ENCODE data around the gene LRRC28.

LRRC28 gene

GRCh38 chr15:99239545-99240198 lies 11.6 kb upstream of the LRRC28 start (continued):
- TF ChIP-seq ZSCAN5A (tag by site-specific recombination; IDR thresholded peaks at IDR 0.05) (no peak), ZNF830 (tag by site-specific recombination; IDR thresholded peaks at IDR 0.05; ENCODE audit: low read depth) (no peak), YY1 (tag by site-specific recombination; IDR thresholded peaks at IDR 0.05) (no peak), ZNF610 (tag by site-specific recombination; IDR thresholded peaks at IDR 0.05; ENCODE audit: borderline replicate concordance) (no peak), KLF7 (tag by site-specific recombination; IDR thresholded peaks at IDR 0.05; ENCODE audit: borderline replicate concordance) (no peak), ZNF394 (tag by site-specific recombination; IDR thresholded peaks at IDR 0.05; ENCODE audit: borderline replicate concordance) (no peak), ZNF629 (tag by site-specific recombination; IDR thresholded peaks at IDR 0.05) (0 out of 2 replicates have a peak, but pooled peaks have one; percentile 36), GLI2 (tag by site-specific recombination; IDR thresholded peaks at IDR 0.05; ENCODE audit: borderline replicate concordance, low read depth) (no peak), ZNF350 (tag by site-specific recombination; IDR thresholded peaks at IDR 0.05) (no peak), KLF1 (tag by site-specific recombination; IDR thresholded peaks at IDR 0.05) (no peak), ZNF140 (tag by site-specific recombination; IDR thresholded peaks at IDR 0.05) (no peak), ZNF426 (tag by site-specific recombination; IDR thresholded peaks at IDR 0.05) (no peak), ZBTB1 (tag by site-specific recombination; IDR thresholded peaks at IDR 0.05) (no peak), HOXD13 (CRISPR knock-in tag; IDR thresholded peaks at IDR 0.05; ENCODE audit: borderline replicate concordance) (no peak)
- TF ChIP-seq, protein P1, sequence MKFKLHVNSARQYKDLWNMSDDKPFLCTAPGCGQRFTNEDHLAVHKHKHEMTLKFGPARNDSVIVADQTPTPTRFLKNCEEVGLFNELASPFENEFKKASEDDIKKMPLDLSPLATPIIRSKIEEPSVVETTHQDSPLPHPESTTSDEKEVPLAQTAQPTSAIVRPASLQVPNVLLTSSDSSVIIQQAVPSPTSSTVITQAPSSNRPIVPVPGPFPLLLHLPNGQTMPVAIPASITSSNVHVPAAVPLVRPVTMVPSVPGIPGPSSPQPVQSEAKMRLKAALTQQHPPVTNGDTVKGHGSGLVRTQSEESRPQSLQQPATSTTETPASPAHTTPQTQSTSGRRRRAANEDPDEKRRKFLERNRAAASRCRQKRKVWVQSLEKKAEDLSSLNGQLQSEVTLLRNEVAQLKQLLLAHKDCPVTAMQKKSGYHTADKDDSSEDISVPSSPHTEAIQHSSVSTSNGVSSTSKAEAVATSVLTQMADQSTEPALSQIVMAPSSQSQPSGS (tag by site-specific recombination; IDR thresholded peaks at IDR 0.05; ENCODE audit: low read depth) = peak; percentile 39; the same call in 1 of the 2 replicates
- TF ChIP-seq, protein P2, sequence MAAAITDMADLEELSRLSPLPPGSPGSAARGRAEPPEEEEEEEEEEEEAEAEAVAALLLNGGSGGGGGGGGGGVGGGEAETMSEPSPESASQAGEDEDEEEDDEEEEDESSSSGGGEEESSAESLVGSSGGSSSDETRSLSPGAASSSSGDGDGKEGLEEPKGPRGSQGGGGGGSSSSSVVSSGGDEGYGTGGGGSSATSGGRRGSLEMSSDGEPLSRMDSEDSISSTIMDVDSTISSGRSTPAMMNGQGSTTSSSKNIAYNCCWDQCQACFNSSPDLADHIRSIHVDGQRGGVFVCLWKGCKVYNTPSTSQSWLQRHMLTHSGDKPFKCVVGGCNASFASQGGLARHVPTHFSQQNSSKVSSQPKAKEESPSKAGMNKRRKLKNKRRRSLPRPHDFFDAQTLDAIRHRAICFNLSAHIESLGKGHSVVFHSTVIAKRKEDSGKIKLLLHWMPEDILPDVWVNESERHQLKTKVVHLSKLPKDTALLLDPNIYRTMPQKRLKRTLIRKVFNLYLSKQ (tag by site-specific recombination; IDR thresholded peaks at IDR 0.05; ENCODE audit: borderline replicate concordance) = no peak
- TF ChIP-seq, protein P3, sequence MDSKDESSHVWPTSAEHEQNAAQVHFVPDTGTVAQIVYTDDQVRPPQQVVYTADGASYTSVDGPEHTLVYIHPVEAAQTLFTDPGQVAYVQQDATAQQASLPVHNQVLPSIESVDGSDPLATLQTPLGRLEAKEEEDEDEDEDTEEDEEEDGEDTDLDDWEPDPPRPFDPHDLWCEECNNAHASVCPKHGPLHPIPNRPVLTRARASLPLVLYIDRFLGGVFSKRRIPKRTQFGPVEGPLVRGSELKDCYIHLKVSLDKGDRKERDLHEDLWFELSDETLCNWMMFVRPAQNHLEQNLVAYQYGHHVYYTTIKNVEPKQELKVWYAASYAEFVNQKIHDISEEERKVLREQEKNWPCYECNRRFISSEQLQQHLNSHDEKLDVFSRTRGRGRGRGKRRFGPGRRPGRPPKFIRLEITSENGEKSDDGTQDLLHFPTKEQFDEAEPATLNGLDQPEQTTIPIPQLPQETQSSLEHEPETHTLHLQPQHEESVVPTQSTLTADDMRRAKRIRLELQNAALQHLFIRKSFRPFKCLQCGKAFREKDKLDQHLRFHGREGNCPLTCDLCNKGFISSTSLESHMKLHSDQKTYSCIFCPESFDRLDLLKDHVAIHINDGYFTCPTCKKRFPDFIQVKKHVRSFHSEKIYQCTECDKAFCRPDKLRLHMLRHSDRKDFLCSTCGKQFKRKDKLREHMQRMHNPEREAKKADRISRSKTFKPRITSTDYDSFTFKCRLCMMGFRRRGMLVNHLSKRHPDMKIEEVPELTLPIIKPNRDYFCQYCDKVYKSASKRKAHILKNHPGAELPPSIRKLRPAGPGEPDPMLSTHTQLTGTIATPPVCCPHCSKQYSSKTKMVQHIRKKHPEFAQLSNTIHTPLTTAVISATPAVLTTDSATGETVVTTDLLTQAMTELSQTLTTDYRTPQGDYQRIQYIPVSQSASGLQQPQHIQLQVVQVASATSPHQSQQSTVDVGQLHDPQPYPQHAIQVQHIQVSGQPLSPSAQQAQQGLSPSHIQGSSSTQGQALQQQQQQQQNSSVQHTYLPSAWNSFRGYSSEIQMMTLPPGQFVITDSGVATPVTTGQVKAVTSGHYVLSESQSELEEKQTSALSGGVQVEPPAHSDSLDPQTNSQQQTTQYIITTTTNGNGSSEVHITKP (tag by site-specific recombination; IDR thresholded peaks at IDR 0.05) = peak; percentile 93

- ChIA-PET CTCF (interaction anchor here (0.8 to 2.8 kb wide), 2 partner anchors 142 to 463 kb away, joined by 3 to 10 read pairs; no protein-coding TSS in a partner anchor), POLR2A (interaction anchor here (1.0 to 1.2 kb wide), 2 partner anchors 8 to 9 kb away, joined by 4 to 5 read pairs; partner anchors contain the start of gene LRRC28)
- no peak overlapping the region for H3K4me3 ChIP-seq (ENCODE audit: low read depth, low read length)
- H3K4me1 ChIP-seq (ENCODE audit: control insufficient read depth, insufficient read depth, low read length) = no peaks in the 10 kb centered on the region
- H3K9me3 ChIP-seq (ENCODE audit: control insufficient read depth, insufficient read depth, low read depth, low read length) = no peaks in the 10 kb centered on the region
- H3K27ac ChIP-seq (ENCODE audit: extremely low read depth, low read depth, low read length) = no peak overlapping the region
- H3K36me3 ChIP-seq (ENCODE audit: control insufficient read depth in 2 of 2, insufficient read depth in 1 of 2, low read length in 2 of 2) = peaks cover 25 to 27% of the 10 kb centered on the region in 2 experiments
- no peak for TF ChIP-seq ZNF521 (tag by site-specific recombination; IDR thresholded peaks at IDR 0.05)
- TF ChIP-seq GLIS1 (tag by site-specific recombination; IDR thresholded peaks at IDR 0.05) = no peak
- TF ChIP-seq KLF17 (tag by site-specific recombination; IDR thresholded peaks at IDR 0.05) = no peak
- TF ChIP-seq SP2 (tag by site-specific recombination; IDR thresholded peaks at IDR 0.05) = no peak
- no peak for TF ChIP-seq ZNF560 (tag by site-specific recombination; IDR thresholded peaks at IDR 0.05; ENCODE audit: borderline replicate concordance)
- no peak for TF ChIP-seq ZNF398 (tag by site-specific recombination; IDR thresholded peaks at IDR 0.05)
- TF ChIP-seq ZNF214 (tag by site-specific recombination; IDR thresholded peaks at IDR 0.05; ENCODE audit: borderline replicate concordance) = no peak
- no peak for TF ChIP-seq ZNF311 (tag by site-specific recombination; IDR thresholded peaks at IDR 0.05; ENCODE audit: borderline replicate concordance)
These were observed 9.5 kb upstream of the LRRC28 start for GRCh38 chr15:99241752-99242151.
